ENCODE data around the gene HSP90AB1. TPM values are rescaled to one million over a fixed set of nuclear protein-coding genes. Genes with fewer than 3 reads are reported as not detected.

Gene HSP90AB1
- total RNA-seq, 1 donor from 2014 or later, result 914 TPM

DNA sequence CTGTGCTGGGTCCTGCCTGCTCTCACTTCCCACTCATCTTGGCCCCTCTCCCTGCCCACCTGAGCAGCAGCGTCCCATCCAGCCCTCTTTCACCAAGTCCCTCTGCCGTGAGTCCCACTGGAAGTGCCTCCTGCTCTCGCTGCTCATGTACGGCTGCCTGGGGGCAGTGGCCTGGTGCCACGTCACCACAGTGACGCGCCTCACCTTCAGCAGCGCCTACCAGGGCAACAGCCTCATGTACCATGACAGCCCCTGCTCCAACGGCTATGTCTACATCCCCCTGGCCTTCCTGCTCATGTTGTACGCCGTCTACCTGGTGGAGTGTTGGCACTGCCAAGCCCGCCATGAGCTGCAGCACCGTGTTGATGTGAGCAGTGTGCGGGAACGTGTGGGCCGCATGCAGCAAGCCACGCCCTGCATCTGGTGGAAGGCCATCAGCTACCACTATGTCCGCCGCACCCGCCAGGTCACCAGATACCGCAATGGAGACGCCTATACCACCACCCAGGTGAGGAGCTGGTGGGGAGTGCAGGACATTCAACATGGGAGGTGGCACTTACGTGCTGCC, 26.2 kb downstream of the HSP90AB1 start:
- no peaks in the 10 kb centered on the region for H3K9me3 ChIP-seq (ENCODE audit: insufficient read depth, low read depth, low read length)
- no peaks in the 10 kb centered on the region for H3K79me2 ChIP-seq (ENCODE audit: insufficient read depth, low read length)
- TF ChIP-seq EZH2 (IDR thresholded peaks at IDR 0.05; ENCODE audit: insufficient read depth, low read length), result no peak
- TF ChIP-seq, protein P1, sequence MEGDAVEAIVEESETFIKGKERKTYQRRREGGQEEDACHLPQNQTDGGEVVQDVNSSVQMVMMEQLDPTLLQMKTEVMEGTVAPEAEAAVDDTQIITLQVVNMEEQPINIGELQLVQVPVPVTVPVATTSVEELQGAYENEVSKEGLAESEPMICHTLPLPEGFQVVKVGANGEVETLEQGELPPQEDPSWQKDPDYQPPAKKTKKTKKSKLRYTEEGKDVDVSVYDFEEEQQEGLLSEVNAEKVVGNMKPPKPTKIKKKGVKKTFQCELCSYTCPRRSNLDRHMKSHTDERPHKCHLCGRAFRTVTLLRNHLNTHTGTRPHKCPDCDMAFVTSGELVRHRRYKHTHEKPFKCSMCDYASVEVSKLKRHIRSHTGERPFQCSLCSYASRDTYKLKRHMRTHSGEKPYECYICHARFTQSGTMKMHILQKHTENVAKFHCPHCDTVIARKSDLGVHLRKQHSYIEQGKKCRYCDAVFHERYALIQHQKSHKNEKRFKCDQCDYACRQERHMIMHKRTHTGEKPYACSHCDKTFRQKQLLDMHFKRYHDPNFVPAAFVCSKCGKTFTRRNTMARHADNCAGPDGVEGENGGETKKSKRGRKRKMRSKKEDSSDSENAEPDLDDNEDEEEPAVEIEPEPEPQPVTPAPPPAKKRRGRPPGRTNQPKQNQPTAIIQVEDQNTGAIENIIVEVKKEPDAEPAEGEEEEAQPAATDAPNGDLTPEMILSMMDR (IDR thresholded peaks at IDR 0.05; ENCODE audit: insufficient read depth, low read depth, low read length), result no peak
- H3K27me3 ChIP-seq (ENCODE audit: insufficient read depth, low read length), result peaks cover 42% of the 10 kb centered on the region
- Mint-ChIP-seq H3K4me1 (ENCODE audit: low read depth, unreplicated experiment) (no peaks in the 10 kb centered on the region), H3K36me3 (ENCODE audit: low read depth, unreplicated experiment) (no peaks in the 10 kb centered on the region), H3K27me3 (ENCODE audit: low read depth, unreplicated experiment) (peaks cover 66% of the 10 kb centered on the region), H3K4me3 (ENCODE audit: unreplicated experiment) (no peak overlapping the region), H3K9me3 (ENCODE audit: unreplicated experiment) (no peaks in the 10 kb centered on the region), H3K27ac (ENCODE audit: unreplicated experiment) (no peak overlapping the region)
- no peak overlapping the region for H3K4me3 ChIP-seq (ENCODE audit: insufficient read depth, low read depth, low read length)
- H2AFZ ChIP-seq (ENCODE audit: low read depth, low read length), result no peak overlapping the region
- H3K27ac ChIP-seq (ENCODE audit: low read depth, low read length), result no peak overlapping the region
- peaks cover 7% of the 10 kb centered on the region for H4K20me1 ChIP-seq (ENCODE audit: insufficient read depth, low read length)
- no peaks in the 10 kb centered on the region for H3K36me3 ChIP-seq (ENCODE audit: insufficient read depth, low read length)
- H3K4me2 ChIP-seq (ENCODE audit: low read length), result no peak overlapping the region
- H3K4me1 ChIP-seq (ENCODE audit: insufficient read depth, low read length), result no peaks in the 10 kb centered on the region
- FAIRE-seq, result no peak
- DNase-seq (ENCODE audit: low read depth), result no peak
- H3K9ac ChIP-seq (ENCODE audit: low read length), result no peak overlapping the region

DNA sequence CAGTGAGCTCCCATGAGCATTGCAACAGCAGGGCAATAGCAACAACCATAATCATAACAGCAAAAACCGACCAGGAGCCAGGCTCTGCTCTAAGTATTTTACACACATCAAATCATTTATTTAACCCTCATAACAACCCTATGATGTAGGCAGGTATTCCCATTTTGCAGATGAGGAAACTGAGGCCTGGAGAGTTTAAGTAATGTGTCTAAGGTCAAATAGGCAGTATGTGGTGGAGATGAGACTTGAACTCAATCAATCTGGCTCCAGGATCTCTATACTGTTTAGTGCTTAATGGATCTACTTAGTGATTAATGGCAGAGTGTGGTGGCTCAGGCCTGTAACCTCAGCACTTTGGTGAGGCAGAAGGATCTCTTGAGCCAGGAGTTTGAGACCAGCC, 26.7 kb downstream of the HSP90AB1 start:
- Histone ChIP-seq H3K4me1 (ENCODE audit: insufficient read depth, low read length) (no peaks in the 10 kb centered on the region), H4K20me1 (ENCODE audit: insufficient read depth, low read length) (peaks cover 2% of the 10 kb centered on the region), H3K9me3 (ENCODE audit: insufficient read depth, low read depth, low read length) (no peaks in the 10 kb centered on the region), H3K4me2 (ENCODE audit: low read length) (no peak overlapping the region), H3K36me3 (ENCODE audit: insufficient read depth, low read length) (no peaks in the 10 kb centered on the region), H3K27ac (ENCODE audit: low read depth, low read length) (no peak overlapping the region), H3K4me3 (ENCODE audit: insufficient read depth, low read depth, low read length) (no peak overlapping the region), H3K27me3 (ENCODE audit: insufficient read depth, low read length) (peaks cover 36% of the 10 kb centered on the region), H3K79me2 (ENCODE audit: insufficient read depth, low read length) (no peaks in the 10 kb centered on the region), H2AFZ (ENCODE audit: low read depth, low read length) (no peak overlapping the region), H3K9ac (ENCODE audit: low read length) (no peak overlapping the region)
- DNase-seq (ENCODE audit: low read depth), result no peak
- no peaks in the 10 kb centered on the region for H3K9me3 Mint-ChIP-seq (ENCODE audit: unreplicated experiment)
- no peaks in the 10 kb centered on the region for H3K4me1 Mint-ChIP-seq (ENCODE audit: low read depth, unreplicated experiment)
- peaks cover 64% of the 10 kb centered on the region for H3K27me3 Mint-ChIP-seq (ENCODE audit: low read depth, unreplicated experiment)
- H3K27ac Mint-ChIP-seq (ENCODE audit: unreplicated experiment), result no peak overlapping the region
- no peak for FAIRE-seq
- no peaks in the 10 kb centered on the region for H3K36me3 Mint-ChIP-seq (ENCODE audit: low read depth, unreplicated experiment)
- TF ChIP-seq, protein P1 (IDR thresholded peaks at IDR 0.05; ENCODE audit: insufficient read depth, low read depth, low read length), result no peak
- no peak for TF ChIP-seq EZH2 (IDR thresholded peaks at IDR 0.05; ENCODE audit: insufficient read depth, low read length)
- no peak overlapping the region for H3K4me3 Mint-ChIP-seq (ENCODE audit: unreplicated experiment)

DNA sequence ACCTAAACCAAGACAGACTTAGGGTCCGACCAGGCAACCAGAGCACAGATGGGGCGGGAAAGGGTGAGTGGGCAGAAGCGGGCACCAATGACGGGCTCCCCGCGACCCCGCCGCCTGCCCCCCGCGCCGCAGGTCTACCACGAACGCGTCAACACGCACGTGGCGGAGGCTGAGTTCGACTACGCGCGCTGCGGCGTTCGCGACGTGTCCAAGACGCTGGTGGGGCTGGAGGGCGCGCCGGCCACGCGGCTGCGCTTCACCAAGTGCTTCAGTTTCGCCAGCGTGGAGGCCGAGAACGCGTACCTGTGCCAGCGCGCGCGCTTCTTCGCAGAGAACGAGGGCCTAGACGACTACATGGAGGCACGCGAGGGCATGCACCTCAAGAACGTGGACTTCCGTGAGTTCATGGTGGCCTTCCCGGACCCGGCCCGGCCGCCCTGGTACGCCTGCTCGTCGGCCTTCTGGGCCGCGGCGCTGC, 28.4 kb downstream of the HSP90AB1 start:
- no peak overlapping the region for H3K4me3 ChIP-seq (ENCODE audit: insufficient read depth, low read depth, low read length)
- H3K79me2 ChIP-seq (ENCODE audit: insufficient read depth, low read length), result no peaks in the 10 kb centered on the region
- no peaks in the 10 kb centered on the region for H3K4me1 ChIP-seq (ENCODE audit: insufficient read depth, low read length)
- H3K27me3 Mint-ChIP-seq (ENCODE audit: low read depth, unreplicated experiment), result peaks cover 57% of the 10 kb centered on the region
- H3K9me3 Mint-ChIP-seq (ENCODE audit: unreplicated experiment), result no peaks in the 10 kb centered on the region
- FAIRE-seq (no peak), DNase-seq (ENCODE audit: low read depth) (no peak)
- no peak overlapping the region for H3K9ac ChIP-seq (ENCODE audit: low read length)
- no peaks in the 10 kb centered on the region for H3K36me3 ChIP-seq (ENCODE audit: insufficient read depth, low read length)
- H2AFZ ChIP-seq (ENCODE audit: low read depth, low read length), result no peak overlapping the region
- no peak overlapping the region for H3K4me2 ChIP-seq (ENCODE audit: low read length)
- peaks cover 2% of the 10 kb centered on the region for H3K36me3 Mint-ChIP-seq (ENCODE audit: low read depth, unreplicated experiment)
- TF ChIP-seq, protein P1 (IDR thresholded peaks at IDR 0.05; ENCODE audit: insufficient read depth, low read depth, low read length), result no peak
- TF ChIP-seq EZH2 (IDR thresholded peaks at IDR 0.05; ENCODE audit: insufficient read depth, low read length), result no peak
- H3K4me3 Mint-ChIP-seq (ENCODE audit: unreplicated experiment), result no peak overlapping the region
- H3K4me1 Mint-ChIP-seq (ENCODE audit: low read depth, unreplicated experiment), result peaks cover 4% of the 10 kb centered on the region
- H3K27me3 ChIP-seq (ENCODE audit: insufficient read depth, low read length), result peaks cover 21% of the 10 kb centered on the region
- no peak overlapping the region for H3K27ac ChIP-seq (ENCODE audit: low read depth, low read length)
- no peaks in the 10 kb centered on the region for H3K9me3 ChIP-seq (ENCODE audit: insufficient read depth, low read depth, low read length)
- no peaks in the 10 kb centered on the region for H4K20me1 ChIP-seq (ENCODE audit: insufficient read depth, low read length)
- no peak overlapping the region for H3K27ac Mint-ChIP-seq (ENCODE audit: unreplicated experiment)

Measured in astrocyte (in vitro differentiated cells and primary cell).